IMR-90 (cell line): ENCODE data around the gene BLVRA. TPM values are rescaled to one million over a fixed set of nuclear protein-coding genes. Genes with fewer than 3 reads are reported as not detected.
A peak's percentile ranks its signal among the peaks of the same experiment; 100 is the strongest.

Experiments
- ATAC-seq: fragments of 200-7000 bp; cut with Tn5 transposase; 2 replicates; pipeline ENCODE4 v1.9.1; 2020; ENCODE audit warnings: low read depth, mild to moderate bottlenecking, moderate library complexity
- BruUV-seq: library from RNA; stranded (reverse); fragments of 400-500 nt; replicated peaks from 2 replicates; lab custom pipeline; 2021; lab: Mats Ljungman, UMichigan
- CTCF ChIA-PET: fragments of 300-600 bp; formaldehyde crosslinking; extraction: SDS; loops from one replicate; lab custom pipeline; 2021; ENCODE audit warnings: antibody characterized with exemption; lab: Yijun Ruan, JAX
- POLR2A ChIA-PET: fragments of 300-600 bp; sonication (Branson Sonifier 250); formaldehyde crosslinking; loops from one replicate; lab custom pipeline; 2022; ENCODE audit warnings: antibody characterized with exemption; ENCODE audit not compliant: unreplicated experiment; lab: Charles Lee
- DNase-seq: peaks from one replicate; pipeline ENCODE4 v3.0.0; 2013
- H2AFZ ChIP-seq: replicated peaks from 2 replicates; pipeline ENCODE3; 2013; ENCODE audit warnings: low read length, mild to moderate bottlenecking; ENCODE audit not compliant: poor library complexity
- H2AK5ac ChIP-seq: 2 replicates; pipeline ENCODE4 v1.6.1; 2013; ENCODE audit warnings: low read depth, low read length, inconsistent platforms
- H2AK9ac ChIP-seq: replicated peaks from 2 replicates; pipeline ENCODE3; 2013; ENCODE audit warnings: mild to moderate bottlenecking, low read depth, low read length, moderate library complexity; ENCODE audit not compliant: poor library complexity
- H2BK120ac ChIP-seq: 2 replicates; pipeline ENCODE4 v1.6.1; 2013; ENCODE audit warnings: low read depth, low read length, inconsistent platforms
- H2BK15ac ChIP-seq: 3 replicates; pipeline ENCODE4 v1.6.1; 2013; ENCODE audit warnings: low read depth, low read length, inconsistent platforms
- H2BK20ac ChIP-seq: 2 replicates; pipeline ENCODE4 v1.6.1; 2013; ENCODE audit warnings: low read depth, mild to moderate bottlenecking, inconsistent platforms, low read length, moderate library complexity
- H2BK5ac ChIP-seq: 2 replicates; pipeline ENCODE4 v1.6.1; 2013; ENCODE audit warnings: mild to moderate bottlenecking, low read depth, low read length, inconsistent platforms; ENCODE audit not compliant: poor library complexity, severe bottlenecking
- H3K14ac ChIP-seq: replicated peaks from 2 replicates; pipeline ENCODE4 v1.6.1; 2013; ENCODE audit warnings: low read depth, low read length, inconsistent platforms
- H3K18ac ChIP-seq: 2 replicates; pipeline ENCODE4 v1.6.1; 2013; ENCODE audit warnings: low read depth, low read length, control low read depth
- H3K23ac ChIP-seq: 2 replicates; pipeline ENCODE4 v1.6.1; 2013; ENCODE audit warnings: low read depth, low read length, inconsistent platforms
- H3K27ac ChIP-seq: 2 replicates; pipeline ENCODE4 v1.5.1; 2013; ENCODE audit warnings: mild to moderate bottlenecking, control low read depth, low read length; ENCODE audit not compliant: insufficient read depth
- H3K27me3 ChIP-seq: 2 replicates; pipeline ENCODE4 v1.6.1; 2013; ENCODE audit warnings: low read length; ENCODE audit not compliant: control insufficient read depth, insufficient read depth
- H3K36me3 ChIP-seq: 2 replicates; pipeline ENCODE4 v1.6.1; 2013; ENCODE audit warnings: low read length, mixed read lengths; ENCODE audit not compliant: control insufficient read depth, insufficient read depth
- H3K4ac ChIP-seq: 2 replicates; pipeline ENCODE4 v1.6.1; 2013; ENCODE audit warnings: low read depth, low read length, inconsistent platforms
- H3K4me1 ChIP-seq: 2 replicates; pipeline ENCODE4 v1.6.1; 2013; ENCODE audit warnings: low read length, mixed read lengths; ENCODE audit not compliant: control insufficient read depth, insufficient read depth
- H3K4me2 ChIP-seq: 2 replicates; pipeline ENCODE4 v1.6.1; 2013; ENCODE audit warnings: low read depth, mild to moderate bottlenecking, control low read depth, low read length, moderate library complexity
- H3K4me3 ChIP-seq: 2 replicates; pipeline ENCODE4 v1.5.1; 2013; ENCODE audit warnings: low read depth, mild to moderate bottlenecking, control low read depth, low read length, moderate library complexity; ENCODE audit not compliant: insufficient read depth
- H3K56ac ChIP-seq: 2 replicates; pipeline ENCODE4 v1.6.1; 2013; ENCODE audit warnings: low read length, inconsistent platforms; ENCODE audit not compliant: insufficient read depth; ENCODE audit errors: extremely low read depth
- H3K79me1 ChIP-seq, 2 experiments: 2 replicates each; pipeline ENCODE4 v1.6.1; 2013; ENCODE audit warnings: low read length in 2 of 2, inconsistent platforms in 1 of 2, low read depth in 1 of 2
- H3K9ac ChIP-seq: 2 replicates; pipeline ENCODE4 v1.6.1; 2013; ENCODE audit warnings: low read depth, low read length, control low read depth
- H3K9me1 ChIP-seq: 2 replicates; pipeline ENCODE4 v1.6.1; 2013; ENCODE audit warnings: low read length, inconsistent platforms; ENCODE audit not compliant: insufficient read depth
- H3K9me3 ChIP-seq: 2 replicates; pipeline ENCODE4 v1.6.1; 2013; ENCODE audit warnings: low read length; ENCODE audit not compliant: control insufficient read depth, insufficient read depth
- H4K20me1 ChIP-seq: 2 replicates; pipeline ENCODE4 v1.6.1; 2013; ENCODE audit warnings: low read length, inconsistent platforms; ENCODE audit not compliant: insufficient read depth
- H4K5ac ChIP-seq: 2 replicates; pipeline ENCODE4 v1.6.1; 2013; ENCODE audit warnings: mild to moderate bottlenecking, low read depth, low read length, control low read depth
- H4K8ac ChIP-seq, 2 experiments: 2 replicates each; pipeline ENCODE4 v1.6.1; 2013; ENCODE audit warnings: low read depth in 2 of 2, low read length in 2 of 2, control low read depth in 1 of 2, inconsistent platforms in 1 of 2
- H4K91ac ChIP-seq: 2 replicates; pipeline ENCODE4 v1.6.1; 2013; ENCODE audit warnings: low read depth, low read length, inconsistent platforms; ENCODE audit not compliant: insufficient read depth
- BHLHE40 ChIP-seq: fragments of 150-350 bp; IDR thresholded peaks from 2 replicates; pipeline ENCODE4 v1.6.1; 2016; ENCODE audit warnings: mild to moderate bottlenecking, low read depth, low read length
- CHD1 ChIP-seq: IDR thresholded peaks from 2 replicates; pipeline ENCODE4 v1.6.1; 2012; ENCODE audit warnings: low read depth, low read length, improper control_type of control experiment
- FOS ChIP-seq: fragments of 150-350 bp; IDR thresholded peaks from 2 replicates; pipeline ENCODE4 v1.6.1; 2016; ENCODE audit warnings: low read depth, low read length
- NFE2L2 ChIP-seq: fragments of 150-350 bp; IDR thresholded peaks from 2 replicates; pipeline ENCODE4 v1.6.1; 2016; ENCODE audit warnings: low read depth, mild to moderate bottlenecking, low read length
- POLR2A ChIP-seq: IDR thresholded peaks from 2 replicates; pipeline ENCODE4 v1.6.1; 2012; ENCODE audit warnings: mild to moderate bottlenecking, low read depth, low read length
- RFX5 ChIP-seq: IDR thresholded peaks from 2 replicates; pipeline ENCODE4 v1.8.0; 2012; ENCODE audit warnings: low read depth, mild to moderate bottlenecking, low read length, moderate library complexity
- USF2 ChIP-seq: fragments of 150-350 bp; IDR thresholded peaks from 2 replicates; pipeline ENCODE4 v1.6.1; 2017; ENCODE audit warnings: mild to moderate bottlenecking, antibody characterized with exemption, low read length, low read depth
- WGBS, 2 experiments: methylation state at CpG; one replicate each; pipeline versions ENCODE4 v1.1.5 to v1.1.7; 2013; ENCODE audit warnings: missing lambda C conversion rate in 2 of 2; ENCODE audit not compliant: insufficient read length in 1 of 2; ENCODE audit errors: extremely low coverage in 2 of 2; 5-methylcytosine and 5-hydroxymethylcytosine counted together
- dilution Hi-C: fragments of 300-500 bp; cut with HindIII; formaldehyde crosslinking; loops from one replicate; pipeline ENCODE4 v1.14.3; 2018; ENCODE audit warnings: low sequenced_read_pairs; ENCODE audit not compliant: unreplicated experiment
- in situ Hi-C: fragments of 300-500 bp; cut with MboI; formaldehyde crosslinking; loops from 3 replicates; pipeline ENCODE4 v1.14.3; 2019; ENCODE audit warnings: low sequenced_read_pairs, inconsistent platforms, mixed read lengths
- intact Hi-C: fragments of 100-400 bp; cut with micrococcal nuclease; formaldehyde crosslinking; loops from 2 replicates; pipeline ENCODE4 v1.10.0; 2022
- polyA plus RNA-seq, 3 experiments: library from polyadenylated mRNA; depleted of rRNA; stranded (reverse); fragments of >200 nt; gene quantifications; 2 replicates each; pipeline ENCODE4 v1.2.3, GENCODE V29; 2012; ENCODE audit warnings: low replicate concordance in 1 of 3
- total RNA-seq: library from RNA; depleted of rRNA; stranded (reverse); fragments of >200 nt; gene quantifications from 2 replicates; pipeline ENCODE4 v1.2.3, GENCODE V29; 2012

Gene BLVRA
- total and polyA plus RNA-seq, 2 of the 4 experiments (the other 2 are of a cell fraction), result 32.3 to 47.1 TPM

GRCh38 chr7:43725251-43725650, 33.2 kb upstream of the BLVRA start:
- peaks cover 20 to 45% of the 10 kb centered on the region in 2 experiments for H3K79me1 ChIP-seq
- no peak overlapping the region for H2BK15ac ChIP-seq
- no peak overlapping the region for H4K91ac ChIP-seq
- 80% methylated on average over 1 of the region's 3 CpGs; no CpG with 5 or more reads in 1 of the 2 experiments for WGBS, 2 experiments
- no peak overlapping the region for H3K23ac ChIP-seq
- H3K27me3 ChIP-seq, result no peaks in the 10 kb centered on the region
- peaks cover 3% of the 10 kb centered on the region for H3K4me1 ChIP-seq
- no peak overlapping the region for H2BK120ac ChIP-seq
- in situ Hi-C loops (loop anchor here (10.0 kb wide), 1 partner anchor 780 kb away; no protein-coding TSS in a partner anchor), dilution Hi-C loops (no loop called here), intact Hi-C loops (loop anchor here (2.0 kb wide), 1 partner anchor 114 kb away; no protein-coding TSS in a partner anchor)
- peak; percentile 37 for DNase-seq
- H3K56ac ChIP-seq, result no peak overlapping the region
- H2AK9ac ChIP-seq, result no peak overlapping the region
- H2AFZ ChIP-seq, result no peak overlapping the region
- ChIA-PET POLR2A (no interaction called here), CTCF (interaction anchor here (0.7 to 1.6 kb wide), 2 partner anchors 74 to 143 kb away, joined by 3 to 4 read pairs; partner anchors contain the start of gene STK17A)
- no peaks in the 10 kb centered on the region for H3K9me3 ChIP-seq
- H3K4ac ChIP-seq, result no peak overlapping the region
- no peak overlapping the region for H4K8ac ChIP-seq
- no peak overlapping the region for H2BK5ac ChIP-seq
- H4K5ac ChIP-seq, result no peak overlapping the region
- no peak overlapping the region for H3K4me2 ChIP-seq
- no TSS peak for BruUV-seq
- no peaks in the 10 kb centered on the region for H3K9me1 ChIP-seq
- no peak overlapping the region for H2AK5ac ChIP-seq
- no peaks in the 10 kb centered on the region for H3K36me3 ChIP-seq
- H3K18ac ChIP-seq, result no peak overlapping the region
- no peak overlapping the region for H3K4me3 ChIP-seq
- H4K20me1 ChIP-seq, result peaks cover 5% of the 10 kb centered on the region; the same call in 1 of the 2 replicates
- no peak overlapping the region for H3K14ac ChIP-seq
- no peak for TF ChIP-seq FOS
- no peak for TF ChIP-seq CHD1
- no peak for TF ChIP-seq NFE2L2
- no peak for TF ChIP-seq BHLHE40
- TF ChIP-seq USF2, result no peak
- no peak for TF ChIP-seq POLR2A
- TF ChIP-seq RFX5, result no peak
- no peak overlapping the region for H3K27ac ChIP-seq
- no peak for ATAC-seq
- H2BK20ac ChIP-seq, result no peak overlapping the region
- H3K9ac ChIP-seq, result no peak overlapping the region
